ENCODE measurements around the gene ADCY3. TPM values are rescaled to one million over a fixed set of nuclear protein-coding genes. Genes with fewer than 3 reads are reported as not detected.

The ADCY3 gene
- polyA plus RNA-seq, 1 donor (not counting 4 experiments of a cell fraction or from before 2014, with no cell fraction given): 33.2 TPM

- H3K27me3 ChIP-seq (ENCODE audit: control insufficient read depth, extremely low read depth, insufficient read depth, low read length): no peaks in the 10 kb centered on the region
- peak overlapping the region; percentile 93 for H3K4me2 ChIP-seq (ENCODE audit: control insufficient read depth, extremely low read depth, insufficient read depth, low read depth, low read length)
- H3K4me3 ChIP-seq (ENCODE audit: control insufficient read depth in 2 of 3, extremely low read depth in 1 of 3, insufficient read depth in 2 of 3, low read depth in 1 of 3, low read length in 3 of 3): peak overlapping the region; percentile 81 to 92 (median 90)
- FAIRE-seq (no peak), DNase-seq (ENCODE audit: low read depth, low spot score) (no peak)
- H3K36me3 ChIP-seq (ENCODE audit: control insufficient read depth in 2 of 2, extremely low read depth in 1 of 2, insufficient read depth in 2 of 2, low read length in 2 of 2): peaks cover 1 to 3% of the 10 kb centered on the region in 2 experiments
- H2AFZ ChIP-seq (ENCODE audit: control insufficient read depth, low read length): peak overlapping the region; percentile 99
- dilution Hi-C loops (cut with MboI; ENCODE audit: extremely low pct_ligation_motif_present, low sequenced_read_pairs): no loop called here
- H3K9me3 ChIP-seq (ENCODE audit: control insufficient read depth, low read depth, low read length): no peaks in the 10 kb centered on the region
- H3K27ac ChIP-seq (ENCODE audit: control insufficient read depth, insufficient read depth, low read length): peak overlapping the region; percentile 99
- peaks cover 26% of the 10 kb centered on the region for H3K4me1 ChIP-seq (ENCODE audit: control insufficient read depth, extremely low read depth, insufficient read depth, low read length)
- TF ChIP-seq CTCF (optimal IDR thresholded peaks at IDR 0.05 in 1 of 3, IDR thresholded peaks at IDR 0.05 in 1 of 3, conservative IDR thresholded peaks at IDR 0.05 in 1 of 3; ENCODE audit: extremely low read depth in 1 of 3, insufficient read depth in 2 of 3, low read length in 3 of 3): no peak
- TF ChIP-seq EZH2 (IDR thresholded peaks at IDR 0.05; ENCODE audit: low read length): no peak
- no peaks in the 10 kb centered on the region for H3K9me1 ChIP-seq (ENCODE audit: control insufficient read depth, extremely low read depth, insufficient read depth, low read length)
- peak overlapping the region; percentile 99 for H3K9ac ChIP-seq (ENCODE audit: control insufficient read depth, extremely low read depth, insufficient read depth, low read length)
- no peaks in the 10 kb centered on the region for H4K20me1 ChIP-seq (ENCODE audit: control insufficient read depth, extremely low read depth, insufficient read depth, low read length)
- H3K79me2 ChIP-seq (ENCODE audit: control insufficient read depth, insufficient read depth, low read length): peaks cover 50% of the 10 kb centered on the region
Observed at GRCh38 chr2:24793761-24794435, 126.1 kb downstream of the ADCY3 start.

GRCh38 chr2:24792874-24793760, 126.9 kb downstream of the ADCY3 start, which contains the start of the genes CENPO and PTRHD1:
CENPO (plus strand) TSS chr2:24793425; CDS start chr2:24793920, 495 bp downstream.
PTRHD1 (minus strand) TSS chr2:24793391; CDS start chr2:24793377, 14 bp downstream.
- FAIRE-seq (no peak), DNase-seq (ENCODE audit: low read depth, low spot score) (peak; percentile 86)
- TF ChIP-seq CTCF (optimal IDR thresholded peaks at IDR 0.05 in 1 of 3, IDR thresholded peaks at IDR 0.05 in 1 of 3, conservative IDR thresholded peaks at IDR 0.05 in 1 of 3; ENCODE audit: extremely low read depth in 1 of 3, insufficient read depth in 2 of 3, low read length in 3 of 3): peak; percentile 56 to 84 (median 67)
- no peak for TF ChIP-seq EZH2 (IDR thresholded peaks at IDR 0.05; ENCODE audit: low read length)
- peak within 1 kb of the TSS; percentile 81 to 92 (median 90) for H3K4me3 ChIP-seq (ENCODE audit: control insufficient read depth in 2 of 3, extremely low read depth in 1 of 3, insufficient read depth in 2 of 3, low read depth in 1 of 3, low read length in 3 of 3)
- peaks cover 1 to 3% of the 10 kb centered on the region in 2 experiments for H3K36me3 ChIP-seq (ENCODE audit: control insufficient read depth in 2 of 2, extremely low read depth in 1 of 2, insufficient read depth in 2 of 2, low read length in 2 of 2)
- H4K20me1 ChIP-seq (ENCODE audit: control insufficient read depth, extremely low read depth, insufficient read depth, low read length): no peaks in the 10 kb centered on the region
- H3K9me1 ChIP-seq (ENCODE audit: control insufficient read depth, extremely low read depth, insufficient read depth, low read length): no peaks in the 10 kb centered on the region
- peak within 1 kb of the TSS; percentile 99 for H3K27ac ChIP-seq (ENCODE audit: control insufficient read depth, insufficient read depth, low read length)
- no peaks in the 10 kb centered on the region for H3K9me3 ChIP-seq (ENCODE audit: control insufficient read depth, low read depth, low read length)
- peak within 1 kb of the TSS; percentile 99 for H2AFZ ChIP-seq (ENCODE audit: control insufficient read depth, low read length)
- no peaks in the 10 kb centered on the region for H3K27me3 ChIP-seq (ENCODE audit: control insufficient read depth, extremely low read depth, insufficient read depth, low read length)
- H3K79me2 ChIP-seq (ENCODE audit: control insufficient read depth, insufficient read depth, low read length): peaks cover 45% of the 10 kb centered on the region
- H3K4me1 ChIP-seq (ENCODE audit: control insufficient read depth, extremely low read depth, insufficient read depth, low read length): peaks cover 26% of the 10 kb centered on the region
- peak within 1 kb of the TSS; percentile 99 for H3K9ac ChIP-seq (ENCODE audit: control insufficient read depth, extremely low read depth, insufficient read depth, low read length)
- H3K4me2 ChIP-seq (ENCODE audit: control insufficient read depth, extremely low read depth, insufficient read depth, low read depth, low read length): peak within 1 kb of the TSS; percentile 93
- dilution Hi-C loops (cut with MboI; ENCODE audit: extremely low pct_ligation_motif_present, low sequenced_read_pairs): no loop called here

Measured in keratinocyte (primary cell).